ENCODE data around the gene RBP3.

The RBP3 gene

DNA sequence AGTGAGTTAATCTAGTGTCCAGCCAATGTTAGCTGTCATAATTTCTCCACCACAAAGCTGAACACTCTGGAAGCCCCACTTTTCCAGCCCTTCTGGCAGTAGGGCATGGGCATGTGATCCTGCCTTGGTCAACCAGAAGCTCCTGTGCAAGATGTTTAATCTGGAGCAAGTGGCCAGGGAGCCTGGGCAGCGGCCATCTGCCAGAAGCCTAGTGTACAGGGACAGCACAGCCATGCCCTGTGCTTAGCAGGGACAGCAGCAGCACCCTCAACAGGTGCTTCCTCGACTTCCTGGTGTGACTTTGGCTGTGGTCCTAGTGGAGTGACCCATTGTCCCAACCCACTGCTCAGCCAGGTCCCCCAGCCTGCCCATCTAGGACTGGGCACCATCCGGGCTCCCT is 10.3 kb downstream of the RBP3 start:
- H3K36me3 ChIP-seq (ENCODE audit: insufficient read depth, low read length): no peaks in the 10 kb centered on the region
- H3K9me3 ChIP-seq (ENCODE audit: insufficient read depth, low read length, severe bottlenecking): no peaks in the 10 kb centered on the region
- DNase-seq (no peak), ATAC-seq (ENCODE audit: insufficient read depth, low read depth) (no peak)
- no peak for TF ChIP-seq EZH2 (IDR thresholded peaks at IDR 0.05; ENCODE audit: borderline replicate concordance, low read depth, low read length, severe bottlenecking)
- TF ChIP-seq CTCF (IDR thresholded peaks at IDR 0.05; ENCODE audit: borderline replicate concordance, extremely low read depth, low read length, poor library complexity, severe bottlenecking): no peak
- H2AFZ ChIP-seq (ENCODE audit: low read depth, low read length): no peak overlapping the region
- peaks cover 9% of the 10 kb centered on the region for H3K27me3 ChIP-seq (ENCODE audit: insufficient read depth, low read length, poor library complexity)
- H3K4me2 ChIP-seq (ENCODE audit: insufficient read depth, low read length): no peak overlapping the region
- H4K20me1 ChIP-seq (ENCODE audit: insufficient read depth, low read length): no peaks in the 10 kb centered on the region; the same call in 1 of the 2 replicates
- no peak overlapping the region for H3K9ac ChIP-seq (ENCODE audit: low read depth, low read length)
- H3K27ac ChIP-seq (ENCODE audit: low read length): no peak overlapping the region
- H3K79me2 ChIP-seq (ENCODE audit: insufficient read depth, low read length): no peaks in the 10 kb centered on the region
- no peaks in the 10 kb centered on the region for H3K4me1 ChIP-seq (ENCODE audit: insufficient read depth, low read length)
- H3K4me3 ChIP-seq (ENCODE audit: low read depth in 1 of 2, low read length in 2 of 2): no peak overlapping the region

- H4K20me1 ChIP-seq (ENCODE audit: insufficient read depth, low read length): no peaks in the 10 kb centered on the region; the same call in 1 of the 2 replicates
- H3K9me3 ChIP-seq (ENCODE audit: insufficient read depth, low read length, severe bottlenecking): no peaks in the 10 kb centered on the region
- no peak for ATAC-seq (ENCODE audit: insufficient read depth, low read depth)
- no peak overlapping the region for H2AFZ ChIP-seq (ENCODE audit: low read depth, low read length)
- H3K27me3 ChIP-seq (ENCODE audit: insufficient read depth, low read length, poor library complexity): peaks cover 9% of the 10 kb centered on the region
- DNase-seq: no peak
- no peak overlapping the region for H3K27ac ChIP-seq (ENCODE audit: low read length)
- H3K79me2 ChIP-seq (ENCODE audit: insufficient read depth, low read length): no peaks in the 10 kb centered on the region
- H3K36me3 ChIP-seq (ENCODE audit: insufficient read depth, low read length): no peaks in the 10 kb centered on the region
- no peak overlapping the region for H3K9ac ChIP-seq (ENCODE audit: low read depth, low read length)
- H3K4me3 ChIP-seq (ENCODE audit: low read depth in 1 of 2, low read length in 2 of 2): no peak overlapping the region
- TF ChIP-seq EZH2 (IDR thresholded peaks at IDR 0.05; ENCODE audit: borderline replicate concordance, low read depth, low read length, severe bottlenecking): no peak
- TF ChIP-seq CTCF (IDR thresholded peaks at IDR 0.05; ENCODE audit: borderline replicate concordance, extremely low read depth, low read length, poor library complexity, severe bottlenecking): no peak
- no peak overlapping the region for H3K4me2 ChIP-seq (ENCODE audit: insufficient read depth, low read length)
- H3K4me1 ChIP-seq (ENCODE audit: insufficient read depth, low read length): no peaks in the 10 kb centered on the region
Observed at GRCh38 chr10:47359101-47359500, 10.9 kb downstream of the RBP3 start.

DNA sequence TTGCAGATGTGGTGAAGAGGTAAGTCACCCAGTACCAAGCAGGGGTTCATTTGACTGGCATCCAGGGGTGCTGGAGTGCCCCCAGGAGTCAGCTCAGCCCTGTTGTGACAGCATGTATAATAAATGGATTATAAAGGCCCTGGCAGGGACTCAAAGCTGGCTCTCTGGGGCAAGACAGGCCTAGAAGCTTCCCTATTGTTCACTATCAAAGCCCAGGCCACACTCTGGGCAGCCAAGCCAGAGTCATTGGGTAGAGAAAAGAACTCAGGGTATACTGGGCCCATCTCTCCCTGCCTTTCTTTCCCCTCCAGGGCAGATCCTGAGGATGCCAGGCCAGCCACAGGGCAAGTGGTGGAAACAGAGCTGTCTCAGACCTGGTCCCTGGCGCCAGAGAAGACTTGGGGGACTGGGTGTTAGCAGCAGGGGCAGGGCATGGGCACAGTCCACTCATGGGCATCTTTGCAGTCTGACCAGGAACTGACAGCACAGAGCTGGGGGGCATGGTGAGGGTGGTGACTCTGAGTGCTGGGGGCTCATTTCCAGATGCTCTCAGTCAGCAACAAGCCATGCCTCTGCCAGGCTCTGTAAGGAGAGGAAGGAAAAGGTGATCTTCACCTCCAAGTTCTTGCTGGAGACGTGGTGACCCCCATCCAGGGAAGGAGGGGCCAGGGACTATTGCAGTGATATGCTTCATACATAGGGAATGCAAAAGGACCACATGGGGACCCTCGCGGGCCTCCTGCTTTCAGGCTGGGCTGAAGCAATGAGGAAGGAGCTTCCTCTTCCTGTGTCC is 11.7 kb downstream of the RBP3 start:
- Histone ChIP-seq H3K27me3 (ENCODE audit: insufficient read depth, low read length, poor library complexity) (peaks cover 9% of the 10 kb centered on the region), H3K9ac (ENCODE audit: low read depth, low read length) (no peak overlapping the region), H3K36me3 (ENCODE audit: insufficient read depth, low read length) (no peaks in the 10 kb centered on the region), H3K27ac (ENCODE audit: low read length) (no peak overlapping the region), H3K4me2 (ENCODE audit: insufficient read depth, low read length) (no peak overlapping the region), H2AFZ (ENCODE audit: low read depth, low read length) (no peak overlapping the region), H3K9me3 (ENCODE audit: insufficient read depth, low read length, severe bottlenecking) (no peaks in the 10 kb centered on the region), H3K4me1 (ENCODE audit: insufficient read depth, low read length) (no peaks in the 10 kb centered on the region), H4K20me1 (ENCODE audit: insufficient read depth, low read length) (no peaks in the 10 kb centered on the region; the same call in 1 of the 2 replicates), H3K4me3 (ENCODE audit: low read depth in 1 of 2, low read length in 2 of 2) (no peak overlapping the region), H3K79me2 (ENCODE audit: insufficient read depth, low read length) (no peaks in the 10 kb centered on the region)
- ATAC-seq (ENCODE audit: insufficient read depth, low read depth) (no peak), DNase-seq (no peak)
- no peak for TF ChIP-seq CTCF (IDR thresholded peaks at IDR 0.05; ENCODE audit: borderline replicate concordance, extremely low read depth, low read length, poor library complexity, severe bottlenecking)
- no peak for TF ChIP-seq EZH2 (IDR thresholded peaks at IDR 0.05; ENCODE audit: borderline replicate concordance, low read depth, low read length, severe bottlenecking)

Measured in DND-41 (cell line).